ENCODE results near the gene CLIC1.

Gene CLIC1

DNA sequence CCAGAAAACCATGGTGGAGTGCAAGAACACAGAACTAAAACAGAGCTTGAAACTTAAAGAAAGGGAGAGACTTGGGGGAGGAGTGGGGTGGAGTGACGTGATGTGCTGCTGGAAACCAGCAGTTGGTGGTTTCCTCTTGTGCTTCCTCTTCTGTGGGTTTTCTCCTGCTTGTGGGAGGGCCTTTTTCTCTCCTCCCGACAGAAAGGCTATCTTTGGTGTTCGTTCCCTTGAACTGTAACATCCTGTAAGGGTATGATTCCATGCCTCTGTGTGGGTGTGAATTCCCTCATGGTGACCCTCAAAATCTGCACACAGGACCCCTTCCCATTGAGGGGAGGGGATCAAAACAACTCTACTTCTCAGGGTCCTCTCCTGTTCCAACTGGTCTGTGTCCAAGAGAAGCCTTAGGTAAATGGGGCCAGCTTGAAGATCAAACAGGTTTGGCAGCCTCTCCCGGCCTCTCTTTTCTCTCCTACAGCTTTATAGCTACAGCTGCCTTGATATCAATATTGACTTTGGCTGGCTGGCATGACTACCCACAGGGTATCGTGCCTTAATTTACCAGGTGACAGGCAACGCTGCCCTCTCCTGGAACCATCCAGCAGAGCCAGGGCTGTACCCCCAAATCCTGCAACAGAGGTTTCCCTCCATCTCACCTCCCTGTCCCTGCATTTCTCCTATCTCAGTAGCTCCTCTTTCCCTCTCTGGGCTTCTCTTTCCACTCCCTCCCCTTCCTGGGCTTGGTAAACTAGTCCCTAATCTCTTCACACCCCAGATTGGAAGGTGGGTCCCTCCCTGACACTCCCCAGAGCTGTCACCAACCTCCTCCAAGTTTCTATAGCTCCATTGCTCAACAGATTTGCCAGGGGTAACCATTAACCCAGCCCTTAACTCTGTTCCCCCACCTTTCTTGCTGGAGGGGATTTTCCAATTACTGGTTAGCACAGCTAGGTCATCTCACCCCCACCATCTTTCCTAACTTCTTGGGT is 2.0 kb upstream of the CLIC1 start:
- peak; percentile 79 to 82 for DNase-seq

DNA sequence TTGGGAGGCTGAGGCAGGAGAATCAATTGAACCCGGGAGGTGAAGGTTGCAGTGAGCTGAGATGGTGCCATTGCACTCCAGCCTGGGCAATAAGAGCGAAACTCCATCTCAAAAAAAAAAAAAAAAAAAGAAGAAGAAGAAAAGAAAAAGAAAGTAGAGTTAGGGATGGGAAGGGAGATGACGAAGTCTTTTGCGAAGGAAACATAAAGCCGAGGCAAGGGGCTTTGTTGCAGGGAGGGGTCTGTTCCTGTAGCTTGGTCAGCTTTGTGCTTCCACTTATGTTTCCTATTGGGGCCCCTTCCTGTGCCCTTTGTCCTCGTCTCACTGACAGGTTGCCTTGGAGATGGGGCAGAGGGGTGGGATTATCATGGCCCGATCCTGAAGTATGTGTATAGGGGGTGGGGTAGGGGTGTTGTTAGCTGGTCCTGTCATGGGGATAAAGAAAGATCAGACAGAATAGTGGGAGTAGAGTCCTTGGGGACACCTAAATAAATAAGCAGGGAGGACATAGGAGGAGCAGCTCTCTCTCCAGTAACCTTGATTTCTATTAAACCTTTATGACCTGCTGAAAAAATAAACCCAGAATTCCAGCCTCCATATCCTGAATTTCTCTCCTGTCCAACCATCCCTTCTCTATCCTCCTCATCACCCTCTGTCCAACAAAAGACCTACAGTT is 1.1 kb upstream of the CLIC1 start:
- DNase-seq, result peak; percentile 13 to 34

DNA sequence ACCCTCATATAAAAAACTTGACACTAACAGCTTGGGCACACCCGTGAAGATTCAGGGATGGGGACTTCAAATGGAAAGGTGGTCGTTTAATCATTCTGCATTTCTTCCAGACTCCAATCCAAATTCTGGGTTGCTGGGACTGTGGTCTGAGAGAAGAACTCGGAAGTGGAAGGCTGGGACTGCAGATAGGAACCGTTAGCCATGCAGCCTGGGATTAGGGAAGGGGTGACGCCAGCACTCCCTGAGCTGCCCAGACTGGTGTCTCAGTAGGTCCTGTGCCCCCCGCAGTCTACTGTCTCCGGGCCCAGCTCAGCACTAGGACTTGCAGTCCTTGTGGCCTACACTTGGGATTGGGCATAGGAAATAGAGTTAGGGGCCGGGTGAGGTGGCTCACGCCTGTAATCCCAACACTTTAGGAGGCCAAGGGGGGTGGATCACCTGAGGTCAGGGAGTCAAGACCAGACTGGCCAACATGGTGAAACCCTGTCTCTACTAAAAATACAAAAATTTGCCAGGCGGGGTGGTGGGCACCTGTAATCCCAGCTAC is 511 bp upstream of the CLIC1 start:
- no peak for DNase-seq

DNA sequence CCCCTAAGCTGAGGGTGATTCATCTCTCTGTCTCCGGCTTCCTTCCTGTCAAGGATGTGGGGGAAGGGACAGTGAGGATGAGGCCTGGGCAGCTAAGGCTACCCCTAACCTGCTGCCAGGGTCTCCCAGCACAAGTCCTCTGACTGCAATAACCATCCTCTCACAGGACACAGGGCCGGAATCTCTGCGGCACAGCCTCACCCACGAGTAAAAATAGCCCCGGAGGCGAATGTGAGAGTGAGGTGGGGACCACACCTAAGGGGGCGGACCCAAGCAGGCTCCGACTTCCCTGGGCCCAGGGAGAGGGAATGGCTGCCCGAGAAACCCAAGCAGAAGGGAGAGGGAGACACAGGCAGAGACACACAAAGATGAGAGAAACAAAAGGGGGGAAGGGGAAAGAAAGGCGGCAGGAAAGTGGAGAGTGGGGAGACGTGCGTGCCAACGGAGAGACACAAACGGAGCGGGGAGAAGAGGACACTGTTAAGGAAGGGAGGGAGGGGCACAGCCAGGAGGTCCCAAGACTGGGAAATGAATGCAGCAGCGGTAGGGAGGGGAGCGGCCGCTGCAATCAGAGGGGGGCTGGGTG is 1.4 kb downstream of the CLIC1 start:
- peak; percentile 79 to 82 for DNase-seq

DNA sequence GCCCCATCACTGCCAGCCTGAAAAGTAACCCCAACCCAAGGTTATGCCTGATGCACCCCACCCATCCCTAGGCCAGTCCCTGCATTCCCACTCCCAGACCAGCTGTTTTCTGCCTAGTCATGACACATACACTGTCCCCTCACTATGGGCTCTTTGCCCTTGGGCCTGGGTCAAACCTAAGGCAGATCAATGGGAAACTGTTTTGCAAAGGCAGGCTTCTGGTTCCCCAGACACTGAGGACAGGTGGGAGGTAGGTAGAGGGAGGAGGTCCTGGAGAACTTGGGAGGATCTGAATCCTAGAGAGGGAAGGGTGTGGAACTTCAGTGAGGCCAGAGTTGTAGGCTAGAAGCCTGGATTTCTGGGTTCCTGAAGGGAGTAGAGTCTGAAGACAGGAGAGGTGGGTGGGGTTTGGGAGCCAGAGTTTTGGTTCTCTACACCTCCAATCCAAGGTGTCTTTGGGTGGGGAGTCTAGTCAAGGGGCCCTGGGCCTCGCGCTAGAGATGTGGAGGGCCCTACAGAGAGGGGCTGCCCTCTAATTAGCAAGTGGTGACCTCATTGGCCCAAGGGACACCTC is 2.0 kb downstream of the CLIC1 start:
- DNase-seq, result no peak

DNA sequence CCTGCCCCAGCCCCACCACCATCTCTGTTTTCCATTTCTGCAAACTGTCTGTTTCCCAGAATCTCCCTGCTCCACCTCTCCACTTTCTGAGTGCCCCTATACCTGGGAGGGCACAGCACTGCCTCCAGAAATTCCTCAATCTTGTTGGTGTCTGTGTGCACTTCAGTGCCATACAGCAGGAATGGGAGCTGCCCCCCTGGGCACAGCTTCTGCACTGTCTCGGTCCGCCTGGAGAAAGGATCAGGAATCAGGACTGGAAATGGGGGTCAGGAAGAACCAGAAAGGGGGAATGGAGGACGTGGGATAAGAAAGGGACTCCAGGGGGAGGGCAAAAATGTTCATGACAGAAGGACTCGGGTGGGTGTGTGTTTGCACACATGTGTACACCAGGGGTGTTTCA is 2.6 kb downstream of the CLIC1 start:
- no peak for DNase-seq

DNA sequence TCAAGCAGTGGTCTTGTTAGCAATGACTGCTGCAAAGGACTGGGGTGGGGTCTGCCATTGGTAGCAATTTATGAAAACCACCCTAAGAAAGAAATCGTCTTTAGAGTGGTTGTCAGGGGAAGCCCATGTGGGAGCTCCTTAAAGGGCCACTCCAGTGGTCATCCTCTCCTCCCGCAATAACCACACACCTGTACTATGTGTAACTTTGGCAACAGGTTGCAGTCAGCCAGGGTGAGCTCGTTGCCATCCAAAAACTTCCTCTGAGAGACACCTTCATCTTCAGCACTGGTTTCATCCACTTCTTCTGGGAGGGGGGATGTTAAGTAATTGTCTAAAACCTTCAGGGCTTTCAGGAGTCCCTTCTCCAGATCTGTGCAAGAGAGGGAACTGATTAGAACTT is 4.3 kb downstream of the CLIC1 start:
- no peak for DNase-seq

DNA sequence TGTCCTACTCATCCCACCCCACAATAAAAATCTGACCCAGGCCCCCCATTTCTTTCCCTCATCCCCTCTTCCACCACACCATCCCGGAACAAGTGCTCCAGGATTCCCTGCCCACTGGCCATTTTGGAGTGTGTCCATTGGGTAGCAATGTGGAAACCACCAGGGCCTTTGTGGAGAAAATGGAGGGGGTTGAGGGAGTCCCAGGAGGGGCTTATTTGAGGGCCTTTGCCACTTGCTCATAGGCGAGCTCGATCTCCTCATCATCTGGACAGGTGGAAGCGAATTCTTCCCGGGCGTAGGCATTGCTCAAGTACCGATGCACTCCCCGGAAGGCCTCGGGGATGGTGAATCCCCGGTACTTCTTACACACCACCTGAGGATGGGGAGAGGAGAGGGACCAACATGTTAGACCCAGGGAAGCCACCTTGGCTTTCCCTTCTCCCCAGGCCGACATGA is 5.7 kb downstream of the CLIC1 start:
- DNase-seq, result no peak

DNA sequence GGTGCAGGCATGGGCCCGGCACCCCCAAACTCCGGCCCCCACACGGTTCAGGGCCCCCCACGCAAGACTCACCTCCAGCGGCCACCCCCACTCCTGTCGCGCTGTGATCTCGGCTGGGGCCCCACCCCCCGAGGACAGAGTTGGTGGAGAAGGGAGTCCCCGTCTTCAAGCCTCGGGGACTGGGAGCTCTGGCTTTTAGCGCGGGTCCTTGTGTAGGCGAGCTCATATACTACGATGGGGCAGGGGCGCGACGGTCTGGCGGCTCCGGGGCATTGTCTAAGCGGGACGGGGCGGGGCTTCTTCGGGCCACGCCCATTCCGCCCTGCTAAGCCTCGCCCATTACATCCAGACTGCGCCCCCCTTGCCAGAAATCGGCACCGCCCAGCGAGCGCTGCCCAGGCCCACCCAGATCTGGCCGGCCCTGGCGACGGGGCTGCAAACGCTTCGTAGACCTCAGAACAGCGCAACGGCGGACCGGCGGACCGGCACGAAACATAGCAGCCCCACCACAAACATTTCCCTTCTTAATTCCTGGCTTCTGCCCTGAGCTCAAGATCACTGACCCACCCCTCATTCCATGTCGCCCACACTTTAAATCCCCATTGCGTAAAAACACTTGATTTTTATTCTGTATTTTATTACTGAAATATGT is 6.2 kb downstream of the CLIC1 start:
- peak; percentile 76 to 78 for DNase-seq

DNA sequence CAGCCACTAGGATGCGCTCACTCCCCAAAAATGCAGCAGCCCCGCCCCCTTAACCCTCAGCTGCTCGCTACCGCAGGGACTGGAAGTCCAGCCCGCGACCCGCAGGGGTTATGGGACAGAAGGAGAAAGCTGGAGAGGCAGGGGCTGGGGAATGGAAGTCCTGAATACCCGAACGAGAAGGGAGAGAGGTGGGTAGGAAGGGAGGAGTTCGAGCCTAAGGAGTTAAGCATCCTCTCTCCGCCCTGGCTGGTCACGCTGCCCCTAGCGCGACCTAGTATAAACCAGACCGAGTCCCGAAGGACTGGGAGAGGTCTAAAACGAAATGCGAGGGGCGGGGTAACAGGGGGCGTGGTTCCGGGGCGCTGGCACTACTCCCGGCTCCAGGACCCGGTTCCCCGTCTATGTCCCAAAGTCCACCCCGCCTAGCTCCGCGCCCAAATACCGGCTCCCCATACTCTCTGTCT is 6.8 kb downstream of the CLIC1 start:
- peak; percentile 83 for DNase-seq

DNA sequence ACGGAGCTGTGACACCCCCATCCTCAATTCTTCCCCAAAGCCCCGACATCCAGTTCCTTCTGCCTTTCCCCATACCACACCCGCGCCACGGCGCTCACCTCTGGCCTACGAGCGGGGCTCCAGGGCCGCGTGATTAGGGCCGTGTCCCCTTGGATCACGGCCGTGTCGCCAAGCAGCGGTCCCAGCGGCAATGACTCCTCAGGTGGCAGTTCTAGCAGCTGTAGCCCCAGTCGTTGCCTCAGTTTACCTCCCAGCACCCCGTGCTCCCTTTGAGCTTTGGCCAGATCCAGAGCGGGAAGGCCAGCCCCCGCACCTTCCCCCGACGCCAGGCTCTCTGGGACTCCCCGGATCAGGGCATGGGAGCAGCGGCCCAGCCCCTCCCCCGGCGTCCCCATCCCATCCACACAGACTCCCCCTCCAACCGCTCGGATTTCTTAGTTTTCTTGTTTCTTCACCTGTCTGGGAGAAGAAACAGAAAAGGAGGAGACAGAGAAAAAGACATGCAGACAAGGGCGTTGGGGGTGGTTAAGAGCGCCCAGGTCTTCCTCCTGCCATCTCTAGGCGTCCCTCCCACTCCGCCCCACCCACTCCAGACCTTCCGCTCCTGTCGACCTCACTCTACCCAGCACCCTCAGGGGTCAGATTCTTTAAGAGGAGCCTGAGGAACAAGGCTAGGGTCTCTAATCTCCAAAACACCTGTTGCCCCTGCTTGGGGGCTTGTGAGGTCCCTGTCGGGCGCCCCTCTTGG is 7.4 kb downstream of the CLIC1 start, which contains the start of gene DDAH2:
DDAH2 (minus strand) TSS at position 533 of the 748 bp plus-strand sequence; CDS start at position 395, 138 bp downstream.
- DNase-seq, result no peak

DNA sequence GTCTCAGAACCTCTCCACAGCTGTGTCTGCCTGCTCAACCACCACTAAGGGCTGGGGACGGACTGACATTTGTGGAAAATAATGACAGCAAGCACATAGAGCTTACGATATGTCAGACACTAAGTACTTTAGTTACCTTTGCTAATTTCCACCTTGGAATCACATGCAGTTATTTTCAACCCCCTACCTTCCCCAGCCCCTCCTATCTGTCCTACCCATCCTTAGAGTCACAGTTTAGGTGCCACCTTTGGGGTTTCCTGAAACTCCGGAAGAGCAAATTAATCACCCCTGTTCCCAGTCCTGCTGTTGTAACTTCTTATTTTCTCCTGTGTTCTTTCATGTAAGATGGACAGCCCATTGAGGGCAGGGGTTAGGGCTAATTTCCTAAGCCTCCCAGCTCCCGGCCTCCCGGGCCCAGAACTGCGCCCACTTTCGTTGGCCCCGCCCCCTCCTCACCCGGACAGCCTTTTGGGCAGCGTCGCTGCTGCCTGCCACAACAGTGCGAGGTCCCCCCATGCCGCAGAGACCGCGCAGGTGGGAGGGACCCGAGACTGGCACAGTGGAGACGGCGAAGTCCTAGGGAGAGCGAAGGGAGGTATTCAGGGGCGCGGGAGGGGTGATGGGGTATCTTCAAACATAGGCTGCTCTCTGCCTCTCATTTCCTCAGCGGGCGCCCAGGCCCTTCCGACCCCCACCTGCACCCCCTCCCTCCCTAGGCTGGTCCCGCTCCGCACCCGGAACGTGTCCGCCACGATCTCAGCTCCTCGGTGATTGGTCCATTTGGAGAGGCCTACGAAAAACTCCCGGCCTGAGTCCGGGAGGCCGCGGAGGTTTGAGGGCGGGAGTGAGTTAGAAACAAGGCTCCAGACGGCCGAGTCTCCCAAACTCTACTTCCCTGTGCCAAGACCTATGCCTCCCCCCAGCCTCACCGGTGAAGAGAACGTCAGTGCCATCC is 8.3 kb downstream of the CLIC1 start:
- peak in 1 of 2 donors; percentile 28 for DNase-seq

DNA sequence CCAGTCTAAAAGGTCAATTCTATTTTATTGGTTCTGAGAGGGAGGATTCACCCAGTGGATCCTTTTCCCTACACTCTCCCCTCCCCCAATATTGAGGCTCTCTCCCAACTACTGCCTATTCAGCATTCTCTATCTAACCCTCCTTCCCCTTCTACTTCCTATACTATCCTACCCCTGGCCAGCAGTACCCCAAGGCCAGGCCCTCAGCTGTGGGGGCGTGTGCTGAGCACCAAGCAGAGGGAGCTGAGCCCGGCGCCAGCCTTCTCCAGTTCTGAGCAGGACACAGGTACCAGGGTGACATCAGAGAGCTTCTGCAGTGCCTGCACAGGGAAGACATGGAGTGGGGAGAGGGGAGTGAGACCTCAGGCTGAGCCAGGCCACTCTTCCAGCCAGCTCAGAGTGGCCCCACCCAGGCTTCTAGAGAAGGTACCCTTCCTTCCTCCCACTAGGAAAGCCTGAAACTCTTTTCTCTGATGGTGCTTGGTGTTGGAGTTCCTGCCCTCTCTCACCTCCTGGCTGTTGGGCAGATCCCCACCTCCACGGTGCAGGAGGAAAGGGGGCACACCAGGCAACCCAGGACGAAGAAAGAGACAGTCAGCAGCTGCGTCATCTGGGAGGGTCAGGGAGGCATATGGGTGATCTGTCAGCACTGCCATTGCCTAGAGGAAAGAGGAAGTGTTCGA is 9.2 kb downstream of the CLIC1 start:
- peak in 1 of 2 donors; percentile 77 for DNase-seq

DNA sequence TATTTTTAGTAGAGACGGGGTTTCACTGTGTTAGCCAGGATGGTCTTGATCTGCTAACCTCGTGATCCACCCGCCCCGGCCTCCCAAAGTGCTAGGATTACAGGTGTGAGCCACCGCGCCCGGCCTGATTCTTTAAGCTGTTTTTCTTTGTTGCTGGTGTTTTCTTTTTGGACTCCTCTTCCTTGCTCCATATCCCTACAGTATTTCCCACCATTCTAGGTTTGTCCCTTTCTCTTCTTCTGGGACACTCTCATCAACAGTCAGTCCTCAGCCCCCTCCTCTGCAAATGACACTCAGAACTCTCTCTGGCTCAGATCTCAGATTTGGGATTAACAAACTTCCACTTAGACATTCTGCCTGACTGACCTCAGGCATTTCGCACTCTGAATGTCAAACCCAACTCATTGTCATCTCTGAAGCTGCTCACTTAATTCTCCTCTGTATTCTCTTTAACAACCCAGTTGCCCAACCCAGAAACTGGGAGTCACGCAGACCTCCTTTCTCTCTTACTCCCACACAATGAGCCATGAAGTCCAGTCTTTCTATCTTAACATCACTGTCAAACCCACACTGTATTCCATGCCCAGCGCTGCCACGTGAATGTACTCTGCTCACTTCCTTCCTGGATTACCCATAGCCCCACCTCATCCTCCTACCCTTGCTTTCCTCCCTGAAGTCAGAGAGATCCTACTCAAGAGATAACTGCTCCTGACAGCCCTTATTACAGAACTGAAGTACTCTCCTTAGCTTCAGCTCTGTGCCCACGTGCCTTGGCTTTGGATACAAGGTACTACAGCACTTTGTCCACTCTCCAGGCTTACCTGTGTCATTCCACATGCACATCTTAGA is 10.6 kb downstream of the CLIC1 start:
- DNase-seq, result no peak

DNA sequence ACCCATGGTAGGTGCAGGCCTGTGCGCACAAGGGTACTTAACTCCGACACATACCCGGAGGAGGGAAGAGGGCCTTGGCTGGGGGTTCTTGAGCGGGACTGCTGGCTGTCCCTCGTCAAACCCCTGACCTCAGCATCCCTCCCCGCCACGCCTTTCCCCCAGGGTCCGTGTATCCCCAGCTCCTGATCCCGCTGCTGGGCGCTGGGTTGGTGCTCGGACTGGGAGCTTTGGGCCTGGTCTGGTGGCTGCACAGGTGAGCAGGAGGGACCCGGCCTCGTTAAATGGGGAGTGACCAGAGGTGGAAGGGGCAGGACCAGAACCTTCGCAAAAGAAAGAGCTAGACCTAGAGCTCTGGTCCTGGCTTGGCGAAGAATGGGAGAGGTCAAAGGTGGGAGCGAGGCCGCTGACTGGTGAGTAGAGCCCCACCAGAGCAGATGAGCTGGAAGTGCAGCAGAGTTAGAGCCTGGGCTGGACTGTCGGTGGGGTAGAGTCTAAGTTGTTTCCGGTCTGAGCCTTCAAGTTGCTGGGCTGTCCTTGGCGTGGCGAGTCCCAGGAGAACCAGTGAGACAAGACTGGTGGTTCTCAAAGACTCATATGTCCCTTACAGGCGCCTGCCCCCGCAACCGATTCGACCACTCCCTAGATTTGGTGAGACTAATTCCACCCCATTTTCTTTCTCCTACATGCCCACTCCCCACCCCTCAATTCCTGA is 12.2 kb downstream of the CLIC1 start:
- DNase-seq, result no peak

DNA sequence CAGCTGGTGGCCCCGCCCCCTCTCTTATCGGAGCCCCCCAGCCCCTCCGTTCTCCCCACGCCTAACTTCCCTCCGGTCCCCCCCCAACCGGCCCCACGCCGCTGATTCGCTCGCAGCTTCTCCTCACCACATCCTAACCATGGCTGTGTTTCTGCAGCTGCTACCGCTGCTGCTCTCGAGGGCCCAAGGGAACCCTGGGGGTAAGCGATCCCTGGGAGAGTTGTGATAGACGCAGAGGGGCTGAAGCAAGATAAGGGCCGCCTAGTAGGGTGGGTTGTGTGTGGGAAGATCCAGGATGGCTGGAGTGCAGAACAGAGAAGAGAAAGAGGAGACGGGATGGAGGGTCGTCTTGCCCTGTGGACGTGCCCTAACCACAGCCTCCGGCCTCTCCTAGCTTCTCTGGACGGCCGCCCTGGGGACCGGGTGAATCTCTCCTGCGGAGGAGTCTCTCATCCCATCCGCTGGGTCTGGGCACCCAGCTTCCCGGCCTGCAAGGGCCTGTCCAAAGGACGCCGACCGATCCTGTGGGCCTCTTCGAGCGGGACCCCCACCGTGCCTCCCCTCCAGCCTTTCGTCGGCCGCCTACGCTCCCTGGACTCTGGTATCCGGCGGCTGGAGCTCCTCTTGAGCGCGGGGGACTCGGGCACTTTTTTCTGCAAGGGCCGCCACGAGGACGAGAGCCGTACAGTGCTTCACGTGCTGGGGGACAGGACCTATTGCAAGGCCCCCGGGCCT is 12.9 kb downstream of the CLIC1 start, which contains the start of gene MPIG6B:
MPIG6B (plus strand) TSS at position 129 of the 735 bp plus-strand sequence; CDS start at position 140, 11 bp downstream.
- no peak for DNase-seq

DNA sequence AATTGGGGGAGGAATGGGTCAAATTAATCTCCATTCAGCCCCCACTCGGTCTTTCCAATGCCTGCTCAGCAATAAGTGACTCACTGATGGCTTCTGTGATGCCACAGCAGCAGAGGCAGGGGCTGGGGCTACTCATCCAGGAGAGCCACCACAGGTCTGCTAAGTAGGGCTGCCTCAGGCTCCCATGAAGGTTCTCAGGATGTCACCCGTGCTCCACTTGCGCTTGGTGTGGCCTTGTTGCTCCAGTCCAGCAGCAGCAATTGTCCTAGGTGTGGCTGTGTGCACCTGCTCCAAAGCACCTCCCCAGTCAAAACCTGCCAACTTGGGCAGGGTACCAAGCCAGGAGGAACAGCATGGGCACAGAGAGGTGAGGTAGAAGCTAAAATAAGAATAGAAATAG is 14.2 kb downstream of the CLIC1 start:
- DNase-seq, result no peak
